ENCODE data around the gene TLE3. TPM values are rescaled to one million over a fixed set of nuclear protein-coding genes. Genes with fewer than 3 reads are reported as not detected.

Gene TLE3
- total RNA-seq, 4 donors from 2014 or later: 39.1 to 275 (median 71.6) TPM

DNA sequence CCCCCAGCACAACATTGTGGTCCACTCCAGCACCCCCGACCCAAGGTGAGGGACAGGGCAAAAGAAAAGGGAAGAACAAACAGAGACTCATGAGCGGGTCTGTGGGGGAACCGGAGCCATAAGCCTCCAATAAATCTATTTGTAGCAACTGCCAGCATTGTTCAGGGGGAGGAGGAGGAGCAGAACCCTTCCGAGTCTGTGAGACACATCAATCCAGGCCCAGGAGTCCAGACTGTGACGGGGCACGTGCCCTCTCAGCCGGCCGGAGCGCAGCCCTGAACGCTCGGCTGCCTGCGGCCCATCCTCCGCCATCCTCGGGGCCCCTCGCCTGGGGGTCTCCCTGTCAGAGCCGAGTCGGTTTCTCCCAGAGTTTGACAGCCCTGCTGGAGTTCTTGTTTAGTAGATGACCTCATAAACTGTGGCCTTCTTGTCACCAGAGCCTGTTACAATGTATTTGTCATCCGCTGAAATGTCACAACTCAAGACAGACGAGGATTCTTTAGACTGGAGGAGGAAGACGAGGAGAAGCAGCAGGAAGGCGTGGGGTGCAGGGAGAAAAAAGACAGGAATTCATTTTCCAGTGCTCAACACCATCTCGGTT lies 47.9 kb downstream of the TLE3 start:
- no peaks in the 10 kb centered on the region for H3K4me1 ChIP-seq
- TF ChIP-seq, protein P1, sequence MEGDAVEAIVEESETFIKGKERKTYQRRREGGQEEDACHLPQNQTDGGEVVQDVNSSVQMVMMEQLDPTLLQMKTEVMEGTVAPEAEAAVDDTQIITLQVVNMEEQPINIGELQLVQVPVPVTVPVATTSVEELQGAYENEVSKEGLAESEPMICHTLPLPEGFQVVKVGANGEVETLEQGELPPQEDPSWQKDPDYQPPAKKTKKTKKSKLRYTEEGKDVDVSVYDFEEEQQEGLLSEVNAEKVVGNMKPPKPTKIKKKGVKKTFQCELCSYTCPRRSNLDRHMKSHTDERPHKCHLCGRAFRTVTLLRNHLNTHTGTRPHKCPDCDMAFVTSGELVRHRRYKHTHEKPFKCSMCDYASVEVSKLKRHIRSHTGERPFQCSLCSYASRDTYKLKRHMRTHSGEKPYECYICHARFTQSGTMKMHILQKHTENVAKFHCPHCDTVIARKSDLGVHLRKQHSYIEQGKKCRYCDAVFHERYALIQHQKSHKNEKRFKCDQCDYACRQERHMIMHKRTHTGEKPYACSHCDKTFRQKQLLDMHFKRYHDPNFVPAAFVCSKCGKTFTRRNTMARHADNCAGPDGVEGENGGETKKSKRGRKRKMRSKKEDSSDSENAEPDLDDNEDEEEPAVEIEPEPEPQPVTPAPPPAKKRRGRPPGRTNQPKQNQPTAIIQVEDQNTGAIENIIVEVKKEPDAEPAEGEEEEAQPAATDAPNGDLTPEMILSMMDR (IDR thresholded peaks at IDR 0.05): no peak
- TF ChIP-seq POLR2A (IDR thresholded peaks at IDR 0.05): no peak
- no peak overlapping the region for H3K27ac ChIP-seq
- WGBS, 2 donors: 87 to 90% methylated on average over 22 of the region's 22 CpGs
- no peak overlapping the region for H3K4me3 ChIP-seq (replicated peaks in 1 of 3)
- H3K27me3 ChIP-seq: no peaks in the 10 kb centered on the region
- H3K9me3 ChIP-seq: no peaks in the 10 kb centered on the region
- peaks cover 52 to 59% of the 10 kb centered on the region in 2 donors for H3K36me3 ChIP-seq
- intact Hi-C loops (cut with DNase I): no loop called here
- peak in 1 of 2 donors; percentile 2 for DNase-seq

DNA sequence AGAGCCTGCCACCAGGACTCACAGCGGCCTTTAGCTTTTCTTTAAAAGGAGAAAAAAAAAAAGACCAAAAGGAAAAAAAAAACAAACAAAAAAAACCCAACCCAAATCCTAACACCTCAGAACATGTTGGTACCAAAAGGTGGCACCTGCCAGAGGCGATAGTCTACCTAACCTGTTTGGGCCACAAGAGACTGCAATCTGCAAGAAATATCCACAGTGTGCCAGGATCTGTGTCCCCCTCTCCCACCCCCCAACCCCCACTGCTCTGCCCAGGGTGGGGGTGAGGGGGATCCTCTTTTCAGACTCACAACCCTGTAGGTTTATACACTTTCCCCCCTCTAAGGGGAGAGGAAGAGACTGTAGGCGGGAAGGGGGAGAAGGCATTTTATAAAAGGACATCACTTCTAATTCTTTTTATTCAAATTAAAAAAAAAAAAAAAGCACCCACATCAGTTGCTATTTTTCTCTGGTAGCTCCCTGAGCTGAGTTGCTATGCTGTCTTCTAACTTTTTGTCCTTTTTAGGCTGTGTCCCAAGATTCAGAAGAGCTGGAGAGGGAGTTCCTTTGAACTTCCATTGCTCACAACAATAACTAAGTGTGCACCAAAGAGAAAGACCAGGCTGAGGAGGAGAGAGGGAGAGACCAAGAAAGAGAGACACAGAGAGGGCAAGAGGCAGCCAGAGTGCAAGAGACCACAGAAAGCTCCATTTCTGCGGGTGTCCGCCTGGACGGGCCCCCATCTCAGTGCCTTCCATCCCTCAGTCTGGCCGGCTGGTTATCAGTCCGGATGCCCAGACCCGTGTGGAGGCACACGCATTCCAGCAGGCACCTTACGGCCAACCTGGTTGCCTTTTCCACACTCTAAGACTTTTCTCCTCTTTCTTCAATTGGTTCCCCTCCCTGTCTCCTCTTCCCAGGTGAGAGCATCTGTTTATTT lies 48.9 kb downstream of the TLE3 start:
- WGBS, 2 donors: 88 to 96% methylated on average over 11 of the region's 11 CpGs
- Histone ChIP-seq H3K36me3 (peaks cover 43 to 50% of the 10 kb centered on the region in 2 donors), H3K27ac (no peak overlapping the region), H3K4me1 (no peaks in the 10 kb centered on the region), H3K9me3 (no peaks in the 10 kb centered on the region), H3K4me3 (replicated peaks in 1 of 3) (no peak overlapping the region), H3K27me3 (no peaks in the 10 kb centered on the region)
- intact Hi-C loops (cut with DNase I): no loop called here
- no peak for DNase-seq
- no peak for TF ChIP-seq POLR2A (IDR thresholded peaks at IDR 0.05)
- TF ChIP-seq, protein P1 (IDR thresholded peaks at IDR 0.05): no peak

DNA sequence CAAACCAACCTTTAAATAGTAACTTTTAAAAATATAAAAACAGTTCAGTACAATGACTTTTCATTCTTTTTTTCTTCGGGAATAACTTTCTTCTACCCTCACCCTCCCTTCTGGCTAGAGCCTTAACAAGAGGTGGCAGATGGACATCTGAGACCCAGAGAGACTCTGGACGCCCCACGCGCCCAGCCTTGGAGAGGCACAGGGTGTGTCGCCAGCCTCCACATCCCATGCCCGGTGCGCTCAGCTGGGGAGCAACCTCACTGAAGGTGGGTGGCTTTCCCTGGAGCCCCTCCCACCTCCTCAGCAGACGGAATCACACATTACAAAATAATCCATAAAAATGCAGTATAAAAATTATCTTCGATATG lies 49.5 kb downstream of the TLE3 start:
- intact Hi-C loops (cut with DNase I): no loop called here
- H3K27ac ChIP-seq: no peak overlapping the region
- H3K36me3 ChIP-seq: peaks cover 37 to 44% of the 10 kb centered on the region in 2 donors
- H3K9me3 ChIP-seq: no peaks in the 10 kb centered on the region
- H3K4me1 ChIP-seq: no peaks in the 10 kb centered on the region
- H3K27me3 ChIP-seq: no peaks in the 10 kb centered on the region
- no peak overlapping the region for H3K4me3 ChIP-seq (replicated peaks in 1 of 3)
- TF ChIP-seq, protein P1 (IDR thresholded peaks at IDR 0.05): no peak
- no peak for TF ChIP-seq POLR2A (IDR thresholded peaks at IDR 0.05)
- DNase-seq: peak in 1 of 2 donors; percentile 4
- WGBS, 2 donors: 88 to 93% methylated on average over 9 of the region's 9 CpGs

DNA sequence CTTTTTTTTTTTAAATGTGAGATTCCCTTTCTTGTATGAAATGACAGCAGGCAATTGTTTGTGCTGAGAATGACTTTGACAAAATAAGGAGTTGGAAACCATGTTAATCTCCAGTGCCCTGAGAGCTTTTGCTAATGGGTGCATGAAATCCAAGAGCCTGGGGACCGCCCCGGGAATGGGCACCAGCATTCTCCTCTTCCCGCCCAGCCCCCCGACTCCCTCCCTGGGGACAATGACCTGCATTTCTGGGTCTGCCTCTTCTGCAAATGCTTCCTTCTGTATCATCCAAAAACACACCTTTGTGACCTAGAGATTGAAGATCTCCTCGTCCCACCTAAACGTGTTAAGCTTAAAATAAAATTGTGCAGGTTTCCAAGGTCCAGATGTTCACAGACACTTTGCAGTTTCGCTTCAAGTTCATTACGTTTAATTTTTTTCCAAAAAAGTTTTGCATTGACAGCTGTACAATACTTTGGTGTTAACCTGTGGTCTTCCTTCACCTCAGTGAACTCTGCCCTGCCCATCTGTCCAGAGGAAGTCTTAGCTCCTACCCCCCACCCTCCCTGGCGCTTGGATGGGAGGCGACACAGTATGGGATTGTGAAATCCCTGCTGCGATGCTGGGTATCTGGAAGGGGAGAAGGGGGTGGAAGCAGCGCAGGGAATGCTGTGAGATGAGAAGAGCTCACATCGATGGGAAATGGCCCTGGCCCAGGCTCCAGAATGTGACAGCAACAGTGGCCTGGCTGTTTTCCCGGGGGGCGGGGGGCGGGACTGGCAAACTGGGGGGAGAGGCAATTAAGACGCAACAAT lies 50.1 kb downstream of the TLE3 start:
- Histone ChIP-seq H3K27ac (no peak overlapping the region), H3K4me1 (no peaks in the 10 kb centered on the region), H3K36me3 (peaks cover 31 to 38% of the 10 kb centered on the region in 2 donors), H3K4me3 (replicated peaks in 1 of 3) (no peak overlapping the region), H3K27me3 (no peaks in the 10 kb centered on the region), H3K9me3 (no peaks in the 10 kb centered on the region)
- DNase-seq: peak in 1 of 2 donors; percentile 3
- intact Hi-C loops (cut with DNase I): no loop called here
- TF ChIP-seq, protein P1 (IDR thresholded peaks at IDR 0.05): no peak
- no peak for TF ChIP-seq POLR2A (IDR thresholded peaks at IDR 0.05)
- WGBS, 2 donors: 83 to 85% methylated on average over 17 of the region's 17 CpGs
